NCI-H1105 (cell line): ENCODE data around the gene ARHGAP6.
"Not testable (repeated sequence)": the region's sequence is repeated elsewhere in the genome, so short reads cannot be mapped to it uniquely, and the experiment has no call there.

ENCODE experiments used
- DNase-seq: peaks from one replicate; lab custom pipeline; 2025; lab: John Stamatoyannopoulos, UW

The ARHGAP6 gene

GRCh38 chrX:11525685-11526084, 140.0 kb downstream of the ARHGAP6 start:
- DNase-seq: no peak

GRCh38 chrX:11519234-11519633, 146.5 kb downstream of the ARHGAP6 start:
- DNase-seq: not testable (repeated sequence)

GRCh38 chrX:11509786-11510185, 155.9 kb downstream of the ARHGAP6 start:
- DNase-seq: no peak

GRCh38 chrX:11504234-11504633, 161.5 kb downstream of the ARHGAP6 start:
- DNase-seq: no peak

GRCh38 chrX:11499076-11500044, 166.4 kb downstream of the ARHGAP6 start:
- no peak for DNase-seq

- not testable (repeated sequence) for DNase-seq
These were observed 174.3 kb downstream of the ARHGAP6 start for GRCh38 chrX:11491375-11491774.

- no peak for DNase-seq
These were observed 181.4 kb downstream of the ARHGAP6 start for GRCh38 chrX:11484290-11484689.

GRCh38 chrX:11481035-11481434, 184.7 kb downstream of the ARHGAP6 start:
- no peak for DNase-seq

- DNase-seq: peak; percentile 51
These were observed 185.1 kb downstream of the ARHGAP6 start for GRCh38 chrX:11480626-11481025.

- DNase-seq: no peak
These were observed 186.8 kb downstream of the ARHGAP6 start for GRCh38 chrX:11478911-11479310.

- no peak for DNase-seq
These were observed 187.7 kb downstream of the ARHGAP6 start for GRCh38 chrX:11478026-11478425.

- DNase-seq: no peak
These were observed 191.1 kb downstream of the ARHGAP6 start for GRCh38 chrX:11474576-11474975.

GRCh38 chrX:11474021-11474420, 191.7 kb downstream of the ARHGAP6 start:
- DNase-seq: no peak

GRCh38 chrX:11472879-11473278, 192.8 kb downstream of the ARHGAP6 start:
- no peak for DNase-seq

GRCh38 chrX:11472381-11472780, 193.3 kb downstream of the ARHGAP6 start:
- DNase-seq: no peak

GRCh38 chrX:11470250-11470974, 195.3 kb downstream of the ARHGAP6 start:
- DNase-seq: peak; percentile 1

- no peak for DNase-seq
These were observed 199.9 kb downstream of the ARHGAP6 start for GRCh38 chrX:11465648-11466411.

GRCh38 chrX:11464836-11465463, 200.8 kb downstream of the ARHGAP6 start:
- no peak for DNase-seq

- DNase-seq: no peak
These were observed 201.3 kb downstream of the ARHGAP6 start for GRCh38 chrX:11464380-11464779.

GRCh38 chrX:11462648-11463047, 203.1 kb downstream of the ARHGAP6 start:
- DNase-seq: no peak

- no peak for DNase-seq
These were observed 203.6 kb downstream of the ARHGAP6 start for GRCh38 chrX:11462136-11462535.
